Muscle of leg (tissue), 11 donors: ENCODE data around the gene NATD1. TPM values are rescaled to one million over a fixed set of nuclear protein-coding genes. Genes with fewer than 3 reads are reported as not detected.

ENCODE experiments used
- DNase-seq: peaks from one replicate; pipeline ENCODE4 v3.0.0; 2013
- H3K27ac ChIP-seq: one replicate; pipeline ENCODE4 v1.5.1; 2013; ENCODE audit warnings: mild to moderate bottlenecking, low read length, control low read depth
- H3K27me3 ChIP-seq: one replicate; pipeline ENCODE4 v1.6.1; 2013; ENCODE audit warnings: low read length; ENCODE audit not compliant: control insufficient read depth, insufficient read depth
- H3K36me3 ChIP-seq: one replicate; pipeline ENCODE4 v1.6.1; 2013; ENCODE audit warnings: low read length; ENCODE audit not compliant: control insufficient read depth, insufficient read depth
- H3K4me1 ChIP-seq: one replicate; pipeline ENCODE4 v1.6.1; 2013; ENCODE audit warnings: low read length; ENCODE audit not compliant: control insufficient read depth, insufficient read depth
- H3K4me3 ChIP-seq: one replicate; pipeline ENCODE4 v1.5.1; 2013; ENCODE audit warnings: low read length, control low read depth
- H3K9me3 ChIP-seq: replicated peaks from 2 replicates; pipeline ENCODE4 v1.6.1; 2013; ENCODE audit warnings: low read depth, low read length; ENCODE audit not compliant: control insufficient read depth
- WGBS: methylation state at CpG from one replicate; pipeline ENCODE4 v1.1.5; 2013; ENCODE audit warnings: missing lambda C conversion rate; ENCODE audit not compliant: insufficient coverage; 5-methylcytosine and 5-hydroxymethylcytosine counted together
- polyA plus RNA-seq, 8 donors: library from polyadenylated mRNA; unstranded; fragments of 120-200 nt; gene quantifications; one replicate each; pipeline versions ENCODE4 v1.2.1 to v1.2.3, GENCODE V29; 2013; ENCODE audit warnings: inconsistent platforms in 1 of 8, low replicate concordance in 1 of 8; ENCODE audit not compliant: insufficient read length in 8 of 8, insufficient read depth in 1 of 8
- total RNA-seq: library from RNA; stranded (reverse); fragments of 120-200 nt; gene quantifications from one replicate; pipeline ENCODE4 v1.2.4, GENCODE V29; 2013

Gene NATD1
- total and polyA plus RNA-seq, 9 donors = 8.7 to 17.2 (median 15.9) TPM

DNA sequence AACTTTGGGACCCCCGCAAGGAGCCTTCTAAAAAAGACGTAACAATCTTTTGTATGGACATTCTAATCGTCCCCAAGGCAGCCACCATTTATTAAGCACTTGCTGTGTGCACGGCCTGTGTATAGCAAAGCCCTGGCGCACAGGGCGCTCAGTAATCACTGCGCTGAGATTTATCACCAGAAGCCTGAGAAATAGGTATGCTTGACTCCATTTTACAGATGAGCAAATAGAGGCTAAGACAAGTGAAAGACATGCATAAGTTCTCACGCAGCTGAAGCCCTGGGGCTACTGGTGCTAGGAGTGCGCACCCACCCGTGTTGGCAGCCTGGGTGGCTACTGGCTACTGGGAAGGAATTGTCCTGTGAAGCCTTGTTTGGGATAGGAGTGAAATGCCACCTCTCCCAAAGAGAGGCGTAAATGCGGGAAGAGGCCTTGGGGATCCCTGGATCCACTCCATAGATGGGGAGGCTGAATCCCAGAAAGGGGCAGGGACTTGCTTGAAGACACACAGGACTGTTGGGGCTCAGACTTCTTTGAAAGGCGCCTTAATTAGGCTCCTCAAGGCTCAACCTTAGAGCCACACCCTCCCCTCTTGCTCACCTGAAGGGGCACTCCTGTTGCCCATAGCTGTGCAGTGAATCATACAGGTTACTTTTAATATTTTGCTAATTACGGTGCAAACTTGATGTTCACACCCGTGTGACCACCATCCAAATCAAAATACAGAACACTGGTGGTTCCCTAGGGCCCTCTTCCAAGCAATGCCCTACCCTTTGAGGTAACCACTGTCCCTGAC lies 634 bp upstream of the NATD1 start:
- Histone ChIP-seq H3K27me3 (no peaks in the 10 kb centered on the region), H3K27ac (peak overlapping the region; percentile 76), H3K9me3 (no peaks in the 10 kb centered on the region), H3K4me3 (peak overlapping the region; percentile 58), H3K36me3 (no peaks in the 10 kb centered on the region), H3K4me1 (peaks cover 38% of the 10 kb centered on the region)
- DNase-seq = no peak
- WGBS = 43% methylated on average over 11 of the region's 15 CpGs

DNA sequence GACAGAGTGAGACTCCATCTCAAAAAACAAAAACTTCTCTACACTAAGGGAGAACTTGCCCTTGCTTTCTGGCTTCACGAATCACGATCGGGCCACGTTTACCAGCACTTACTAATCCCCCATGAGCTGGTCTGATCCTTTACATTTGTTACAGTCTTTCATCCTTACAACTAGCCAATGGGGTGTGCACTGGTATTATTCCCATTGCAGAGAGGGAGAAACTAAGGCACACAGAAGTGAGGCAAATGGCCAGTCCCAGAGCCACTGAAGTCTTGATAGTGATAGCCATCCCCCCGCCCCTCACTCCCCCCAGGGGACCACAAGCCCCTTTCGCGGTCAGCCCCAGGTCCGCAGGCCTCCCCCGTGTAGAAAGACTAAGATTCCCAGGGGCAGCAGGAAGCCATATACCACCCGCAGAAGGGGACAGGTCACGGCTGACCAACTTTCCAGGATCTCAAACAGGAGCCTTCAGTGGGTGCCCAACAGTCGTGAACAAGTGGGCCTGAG lies 868 bp downstream of the NATD1 start:
- WGBS = 14% methylated on average over 7 of the region's 12 CpGs
- H3K36me3 ChIP-seq = no peaks in the 10 kb centered on the region
- peak overlapping the region; percentile 51 for H3K27ac ChIP-seq
- DNase-seq = no peak
- H3K4me3 ChIP-seq = peak overlapping the region; percentile 50
- H3K9me3 ChIP-seq = no peaks in the 10 kb centered on the region
- H3K27me3 ChIP-seq = no peaks in the 10 kb centered on the region
- peaks cover 38% of the 10 kb centered on the region for H3K4me1 ChIP-seq

DNA sequence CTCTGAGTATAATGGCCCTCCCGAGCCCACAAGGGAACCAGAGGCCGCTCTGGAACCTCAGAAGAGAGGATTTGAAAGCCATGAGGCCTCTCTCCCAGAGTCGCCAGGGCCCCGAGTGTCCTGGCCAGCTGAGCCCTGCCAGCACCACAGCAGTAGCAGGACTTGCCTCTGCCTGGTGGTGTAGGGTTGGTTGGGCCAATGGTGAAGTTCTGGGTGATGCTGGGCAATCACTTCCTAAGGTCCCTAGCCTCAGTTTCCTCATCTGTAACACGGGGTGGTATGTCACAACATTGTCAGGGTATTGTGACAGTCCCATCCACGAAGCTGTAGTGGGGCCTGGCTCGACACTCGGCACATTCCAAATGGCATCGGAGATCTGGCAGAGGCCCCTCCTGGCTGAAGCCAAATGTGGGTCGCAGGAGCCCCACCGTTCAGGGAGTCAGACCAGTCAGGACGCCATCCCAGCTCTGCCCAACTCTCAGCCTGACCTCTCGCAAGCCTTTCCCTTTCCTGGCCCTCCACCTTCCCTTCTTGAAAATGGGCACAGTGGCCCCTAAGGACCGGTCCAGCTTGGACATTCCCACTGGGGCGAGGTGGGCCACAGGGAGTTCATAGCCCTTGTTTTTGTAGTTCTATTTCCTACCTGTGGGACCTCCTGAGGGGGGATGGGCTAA lies 1.7 kb downstream of the NATD1 start:
- WGBS = 82% methylated on average over 10 of the region's 15 CpGs
- Histone ChIP-seq H3K9me3 (no peaks in the 10 kb centered on the region), H3K36me3 (no peaks in the 10 kb centered on the region), H3K4me3 (no peak overlapping the region), H3K27me3 (no peaks in the 10 kb centered on the region), H3K4me1 (peaks cover 38% of the 10 kb centered on the region), H3K27ac (peak overlapping the region; percentile 20)
- DNase-seq = no peak

DNA sequence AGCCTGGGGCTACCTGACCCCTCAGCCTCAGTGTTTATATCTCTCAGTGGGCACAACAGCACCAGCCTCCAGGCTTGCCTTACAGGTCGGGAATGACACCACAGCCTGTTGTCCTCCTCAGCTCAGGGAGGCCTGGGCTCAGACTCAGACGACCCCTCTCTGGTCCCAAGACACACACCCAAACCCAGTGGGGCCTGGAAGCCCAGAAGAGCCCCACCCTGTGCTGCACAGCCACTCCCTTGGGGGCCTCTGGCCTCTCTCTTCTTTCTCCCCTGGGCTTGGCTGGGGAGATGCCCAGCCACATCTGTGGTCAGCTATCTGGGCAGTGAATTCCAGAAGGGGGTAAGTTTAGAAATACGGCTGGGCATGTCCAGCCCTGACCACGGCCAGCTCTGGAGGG lies 2.4 kb downstream of the NATD1 start:
- H3K4me3 ChIP-seq = no peak overlapping the region
- WGBS = 37% methylated on average over 2 of the region's 4 CpGs
- no peak overlapping the region for H3K27ac ChIP-seq
- DNase-seq = no peak
- H3K9me3 ChIP-seq = no peaks in the 10 kb centered on the region
- no peaks in the 10 kb centered on the region for H3K36me3 ChIP-seq
- H3K27me3 ChIP-seq = no peaks in the 10 kb centered on the region
- H3K4me1 ChIP-seq = peaks cover 40% of the 10 kb centered on the region

DNA sequence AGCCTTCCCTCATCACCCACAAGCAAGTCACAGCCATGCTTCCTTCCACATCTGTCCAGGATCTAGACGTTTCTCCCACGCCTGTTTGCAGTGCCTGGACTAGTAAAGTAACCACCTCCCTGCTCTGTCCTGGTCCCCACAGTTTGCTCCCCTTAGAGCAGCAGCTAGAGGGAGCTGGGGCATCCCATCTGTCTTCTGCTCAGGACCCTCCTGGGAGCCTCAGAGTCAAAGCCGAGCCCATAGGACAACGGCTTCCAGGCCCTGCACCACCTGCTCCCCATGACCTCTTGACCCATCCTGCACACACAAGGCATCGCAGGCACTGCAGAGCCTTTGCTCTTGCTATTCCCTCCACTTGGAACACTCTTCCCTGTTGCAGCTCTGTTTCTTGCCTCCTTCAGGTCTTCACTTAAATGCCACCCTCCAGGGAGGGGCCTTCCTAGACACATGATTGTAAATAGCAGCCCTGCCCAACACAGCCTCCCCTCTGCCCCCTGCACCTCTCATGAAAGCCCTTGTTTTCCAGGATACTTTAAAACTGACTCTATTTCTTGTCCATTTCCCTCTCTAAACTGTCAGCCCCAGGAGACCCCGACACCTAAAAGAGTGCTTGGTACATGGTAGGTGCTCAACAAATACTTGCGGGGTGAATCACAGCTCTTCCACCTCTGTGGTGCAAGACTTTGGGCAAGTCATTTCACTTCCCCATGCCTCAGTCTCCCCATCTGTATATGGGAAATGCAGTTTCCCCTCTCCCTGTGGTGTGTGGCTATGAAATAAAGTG lies 3.1 kb downstream of the NATD1 start:
- Histone ChIP-seq H3K27ac (no peak overlapping the region), H3K36me3 (no peaks in the 10 kb centered on the region), H3K4me1 (peaks cover 40% of the 10 kb centered on the region), H3K9me3 (no peaks in the 10 kb centered on the region), H3K27me3 (no peaks in the 10 kb centered on the region), H3K4me3 (no peak overlapping the region)
- 14% methylated on average over 5 of the region's 7 CpGs for WGBS
- DNase-seq = no peak

DNA sequence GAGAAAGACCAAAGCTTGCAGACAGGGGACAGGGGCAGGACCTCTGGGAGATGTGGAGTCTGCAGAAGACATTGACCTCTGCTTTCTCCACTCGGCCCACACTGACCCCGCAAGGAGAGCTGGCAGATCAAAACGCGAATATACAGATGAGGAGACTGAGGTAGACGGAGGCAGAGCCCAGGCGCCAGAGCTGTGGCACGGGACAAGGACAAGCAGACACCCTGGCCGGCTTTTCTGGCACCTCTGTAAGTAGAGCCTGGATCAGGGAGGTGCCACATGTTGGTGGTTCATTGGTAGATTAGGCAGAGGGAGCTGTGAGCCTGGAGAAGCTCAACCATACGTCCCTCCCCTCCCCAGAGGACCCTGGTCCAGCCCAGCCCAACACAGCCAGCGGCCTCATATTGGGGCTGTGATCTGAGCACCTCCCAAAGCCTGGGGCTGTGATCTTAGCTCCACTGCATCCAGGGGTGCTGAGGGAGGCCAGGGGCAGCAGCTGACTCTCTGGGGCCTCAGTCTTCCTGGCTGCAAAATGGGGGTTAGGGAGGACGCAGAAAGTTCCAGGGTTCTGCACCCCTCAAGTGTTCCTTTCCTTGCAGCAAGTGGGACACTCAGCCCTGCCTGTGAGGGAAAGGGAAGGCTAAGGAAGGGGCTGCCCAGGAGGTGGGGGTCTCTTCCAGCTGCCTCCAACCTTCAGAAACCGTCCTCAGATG lies 4.0 kb downstream of the NATD1 start:
- H3K36me3 ChIP-seq = no peaks in the 10 kb centered on the region
- 74% methylated on average over 10 of the region's 12 CpGs for WGBS
- H3K4me1 ChIP-seq = peaks cover 40% of the 10 kb centered on the region
- no peaks in the 10 kb centered on the region for H3K27me3 ChIP-seq
- DNase-seq = no peak
- H3K9me3 ChIP-seq = no peaks in the 10 kb centered on the region
- no peak overlapping the region for H3K4me3 ChIP-seq
- H3K27ac ChIP-seq = no peak overlapping the region

DNA sequence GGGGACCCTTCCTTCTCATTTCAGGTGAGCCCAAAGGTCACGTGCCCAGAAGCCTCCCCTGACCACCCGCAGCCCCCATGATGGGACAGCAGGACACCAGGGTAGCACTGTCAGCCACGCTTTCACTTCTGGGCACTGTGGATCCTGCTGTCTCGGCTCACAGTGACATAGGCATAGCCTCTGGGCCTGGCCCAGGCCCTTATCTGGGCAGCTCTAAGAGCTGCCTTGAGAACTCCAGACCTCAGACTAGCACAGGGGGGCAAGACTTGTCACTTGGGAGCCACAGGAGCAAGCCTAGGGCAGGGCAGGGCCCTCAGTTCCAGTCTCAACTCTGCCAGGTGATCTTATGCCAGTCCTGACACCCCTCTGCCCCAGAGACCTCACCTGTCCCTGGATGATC lies 4.7 kb downstream of the NATD1 start:
- Histone ChIP-seq H3K9me3 (no peaks in the 10 kb centered on the region), H3K4me1 (peaks cover 36% of the 10 kb centered on the region), H3K4me3 (no peak overlapping the region), H3K27me3 (no peaks in the 10 kb centered on the region), H3K36me3 (no peaks in the 10 kb centered on the region), H3K27ac (no peak overlapping the region)
- WGBS = 84% methylated on average over 4 of the region's 4 CpGs
- DNase-seq = no peak

DNA sequence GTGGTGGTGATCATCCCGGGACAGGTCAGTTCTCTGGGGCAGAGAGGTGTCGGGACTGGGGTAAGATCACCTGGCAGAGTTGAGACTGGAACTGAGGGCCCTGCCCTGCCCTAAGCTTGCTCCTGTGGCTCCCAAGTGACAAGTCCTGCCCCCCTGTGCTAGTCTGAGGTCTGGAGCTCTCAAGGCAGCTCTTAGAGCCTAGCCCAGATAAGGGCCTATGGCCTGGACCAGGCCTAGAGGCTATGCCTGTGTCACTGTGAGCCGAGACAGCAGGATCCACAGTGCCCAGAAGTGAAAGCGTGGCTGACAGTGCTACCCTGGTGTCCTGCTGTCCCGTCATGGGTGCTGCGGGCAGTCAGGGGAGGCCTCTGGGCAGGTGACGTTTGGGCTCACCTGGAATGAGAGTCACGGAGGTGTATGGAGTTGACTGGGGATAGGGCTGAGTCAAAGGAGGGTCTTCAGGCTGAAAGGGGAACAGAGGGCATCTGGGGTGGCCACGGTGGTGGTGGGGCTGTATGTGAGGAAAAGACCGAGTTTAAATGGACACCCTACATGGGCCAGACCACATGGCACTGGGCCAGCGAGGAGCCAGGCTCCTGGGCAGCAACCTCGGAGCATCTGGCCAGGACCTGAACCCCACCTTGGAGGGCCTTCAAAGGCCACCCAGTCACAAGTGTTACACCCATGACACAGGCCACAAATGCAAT lies 5.5 kb downstream of the NATD1 start:
- no peak for DNase-seq
- Histone ChIP-seq H3K4me1 (peaks cover 42% of the 10 kb centered on the region), H3K27ac (no peak overlapping the region), H3K27me3 (no peaks in the 10 kb centered on the region), H3K36me3 (peaks cover 4% of the 10 kb centered on the region), H3K4me3 (no peak overlapping the region), H3K9me3 (no peaks in the 10 kb centered on the region)
- WGBS = 87% methylated on average over 12 of the region's 12 CpGs

DNA sequence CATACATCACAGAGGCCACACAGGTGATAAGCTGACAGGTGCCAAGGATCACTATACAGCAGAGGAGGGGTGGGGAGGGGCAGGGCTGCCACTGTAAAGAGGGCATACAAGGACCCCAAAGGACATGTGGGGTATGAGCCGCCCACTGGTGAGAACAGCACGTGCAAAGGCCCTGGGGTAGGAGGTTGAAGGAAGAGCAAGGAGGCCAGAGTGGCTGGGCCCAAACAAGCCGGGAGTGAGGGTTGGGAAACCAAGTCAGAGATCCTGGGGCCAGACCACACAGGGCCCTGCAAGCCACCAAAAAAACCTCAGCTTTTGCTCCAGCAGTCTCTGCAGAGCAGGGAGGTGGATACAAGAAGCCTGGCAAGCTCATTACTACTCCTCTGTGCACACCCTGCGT lies 6.5 kb downstream of the NATD1 start:
- H3K9me3 ChIP-seq = no peaks in the 10 kb centered on the region
- H3K4me1 ChIP-seq = peaks cover 44% of the 10 kb centered on the region
- WGBS = 85% methylated on average over 4 of the region's 4 CpGs

More for the DNA sequence above, 6.5 kb downstream of the NATD1 start:
- H3K27me3 ChIP-seq = no peaks in the 10 kb centered on the region
- no peak overlapping the region for H3K4me3 ChIP-seq
- H3K27ac ChIP-seq = no peak overlapping the region
- H3K36me3 ChIP-seq = peaks cover 9% of the 10 kb centered on the region
- DNase-seq = no peak
